Smooth muscle cell (in vitro differentiated cells): Measurements from ENCODE around the gene BTK. TPM values are rescaled to one million over a fixed set of nuclear protein-coding genes. Genes with fewer than 3 reads are reported as not detected.

ENCODE experiments used
- polyA plus RNA-seq: library from polyadenylated mRNA; unstranded; fragments of >200 nt; fragmentation: Nextera tagmentation; extraction: Ambion mirVana; gene quantifications from 2 replicates; pipeline ENCODE4 v1.2.1, GENCODE V29; 2016
- small RNA-seq: library from RNA; depleted of rRNA; stranded (forward); fragments of <200 nt; gene quantifications from one replicate; pipeline ENCODE3, GENCODE V24; 2014
- total RNA-seq: library from RNA; depleted of rRNA; stranded (reverse); fragments of >200 nt; gene quantifications from 2 replicates; pipeline ENCODE4 v1.2.3, GENCODE V29; 2014

BTK gene
- total and polyA plus RNA-seq, 2 experiments from 2014 or later, result 0.72 TPM; not detected in 1

Small RNA genes lying within 50 kb of the gene (small RNA-seq; reads per million reads assigned to genes)
- gene RNU6-934P, result not detected

Other genes with a start within 250 kb of the BTK start
- 10.8 and 12.9 TPM in 2 replicates for gene DRP2, start 166.4 kb downstream of the BTK start, total RNA-seq
- gene DRP2, start 166.4 kb downstream of the BTK start, polyA plus RNA-seq, result 6.2 and 6.8 TPM in 2 replicates
- 0.04 TPM in 1 of 2 replicates, not detected in the other for gene TAF7L, start 94.9 kb downstream of the BTK start, total RNA-seq
- 0.14 and 0.46 TPM in 2 replicates for gene TAF7L, start 94.9 kb downstream of the BTK start, polyA plus RNA-seq
- 4.0 and 9.0 TPM in 2 replicates for gene TIMM8A, start 37.4 kb downstream of the BTK start, total RNA-seq
- gene TIMM8A, start 37.4 kb downstream of the BTK start, polyA plus RNA-seq, result 7.6 and 9.5 TPM in 2 replicates
- gene RPL36A, start 4.8 kb upstream of the BTK start, total RNA-seq, result 2,676 and 3,414 TPM in 2 replicates
- gene RPL36A, start 4.8 kb upstream of the BTK start, polyA plus RNA-seq, result 301 and 319 TPM in 2 replicates
- 41.2 and 54.0 TPM in 2 replicates for gene GLA, start 21.7 kb upstream of the BTK start, total RNA-seq
- gene GLA, start 21.7 kb upstream of the BTK start, polyA plus RNA-seq, result 43.2 and 46.9 TPM in 2 replicates
- gene HNRNPH2, start 22.0 kb upstream of the BTK start, total RNA-seq, result 56.4 and 64.4 TPM in 2 replicates
- 79.9 and 88.3 TPM in 2 replicates for gene HNRNPH2, start 22.0 kb upstream of the BTK start, polyA plus RNA-seq
- gene ARMCX4, start 99.3 kb upstream of the BTK start, total RNA-seq, result 3.7 and 6.8 TPM in 2 replicates
- gene ARMCX4, start 99.3 kb upstream of the BTK start, polyA plus RNA-seq, result 4.5 and 4.8 TPM in 2 replicates
- 40.7 and 47.5 TPM in 2 replicates for gene ARMCX1, start 164.4 kb upstream of the BTK start, total RNA-seq
- 28.9 and 35.4 TPM in 2 replicates for gene ARMCX1, start 164.4 kb upstream of the BTK start, polyA plus RNA-seq
- 54.9 and 69.1 TPM in 2 replicates for gene ARMCX6, start 231.8 kb upstream of the BTK start, total RNA-seq
- 57.2 and 72.3 TPM in 2 replicates for gene ARMCX6, start 231.8 kb upstream of the BTK start, polyA plus RNA-seq
- 72.0 and 111 TPM in 2 replicates for gene ARMCX3, start 237.0 kb upstream of the BTK start, total RNA-seq
- 80.4 and 88.4 TPM in 2 replicates for gene ARMCX3, start 237.0 kb upstream of the BTK start, polyA plus RNA-seq